PC-9 (cell line): ENCODE results near the gene ACSL5. TPM values are rescaled to one million over a fixed set of nuclear protein-coding genes. Genes with fewer than 3 reads are reported as not detected.
A peak's percentile ranks its signal among the peaks of the same experiment; 100 is the strongest.

Source experiments
- BruUV-seq: library from RNA; stranded (reverse); fragments of 400-500 nt; replicated peaks from 2 replicates; lab custom pipeline; 2021; lab: Mats Ljungman, UMichigan
- CTCF ChIA-PET: fragments of 300-600 bp; sonication (Branson Sonifier 250); formaldehyde crosslinking; loops from one replicate; lab custom pipeline; 2022; ENCODE audit warnings: antibody characterized with exemption; lab: Charles Lee
- POLR2A ChIA-PET: fragments of 300-600 bp; sonication (Branson Sonifier 250); formaldehyde crosslinking; loops from one replicate; lab custom pipeline; 2022; ENCODE audit warnings: antibody characterized with exemption; ENCODE audit not compliant: unreplicated experiment; lab: Charles Lee
- DNase-seq, 2 experiments: peaks; one replicate each; pipeline versions ENCODE4 v3.0.0 to v3.0.0-alpha.2; 2015 to 2022; ENCODE audit warnings: mixed read lengths in 1 of 2
- H2AFZ ChIP-seq: fragments of 200-600 bp; sonication (generic); 2 replicates; pipeline ENCODE4 v1.8.1; 2017; ENCODE audit warnings: antibody characterized with exemption
- H3F3A ChIP-seq: fragments of 200-600 bp; sonication (generic); 2 replicates; pipeline ENCODE4 v1.8.1; 2017; ENCODE audit warnings: antibody characterized with exemption, mild to moderate bottlenecking, low read depth; ENCODE audit not compliant: insufficient read depth
- H3K27ac ChIP-seq: fragments of 200-600 bp; sonication (generic); 2 replicates; pipeline ENCODE4 v1.6.1; 2016; ENCODE audit warnings: mixed run types
- H3K27me3 ChIP-seq: fragments of 200-600 bp; sonication (generic); 2 replicates; pipeline ENCODE4 v1.6.1; 2016; ENCODE audit warnings: low read depth, mixed run types; ENCODE audit not compliant: insufficient read depth
- H3K36me3 ChIP-seq: fragments of 200-600 bp; sonication (generic); 2 replicates; pipeline ENCODE4 v1.6.1; 2016; ENCODE audit warnings: low read depth, mixed run types
- H3K4me1 ChIP-seq: fragments of 200-600 bp; sonication (generic); replicated peaks from 2 replicates; pipeline ENCODE4 v1.6.1; 2016; ENCODE audit warnings: mixed run types; ENCODE audit not compliant: insufficient read depth
- H3K4me2 ChIP-seq: fragments of 200-600 bp; sonication (generic); 2 replicates; pipeline ENCODE4 v1.6.1; 2017; ENCODE audit warnings: mixed run types
- H3K4me3 ChIP-seq: fragments of 200-600 bp; sonication (generic); 2 replicates; pipeline ENCODE4 v1.6.1; 2016; ENCODE audit warnings: mixed run types
- H3K79me2 ChIP-seq: fragments of 200-600 bp; sonication (generic); 2 replicates; pipeline ENCODE4 v1.6.1; 2017; ENCODE audit warnings: low read depth, mixed run types
- H3K9me2 ChIP-seq: fragments of 200-600 bp; sonication (generic); 2 replicates; pipeline ENCODE4 v1.8.1; 2017; ENCODE audit warnings: mild to moderate bottlenecking; ENCODE audit not compliant: insufficient read depth
- H3K9me3 ChIP-seq: fragments of 200-600 bp; sonication (generic); 2 replicates; pipeline ENCODE4 v1.8.1; 2016; ENCODE audit warnings: low read depth; ENCODE audit not compliant: insufficient read depth
- H4K20me1 ChIP-seq: fragments of 200-600 bp; sonication (generic); 2 replicates; pipeline ENCODE4 v1.8.1; 2017; ENCODE audit not compliant: insufficient read depth
- EZH2 ChIP-seq: fragments of 200-600 bp; sonication (generic); IDR thresholded peaks from 2 replicates; pipeline ENCODE4 v1.8.0; 2017; ENCODE audit warnings: antibody characterized with exemption, low read depth
- intact Hi-C: fragments of 100-400 bp; cut with micrococcal nuclease; formaldehyde crosslinking; loops from one replicate; pipeline ENCODE4 v1.10.0; 2022; ENCODE audit not compliant: unreplicated experiment
- total RNA-seq: library from RNA; stranded (reverse); gene quantifications from 2 replicates; pipeline ENCODE4 v1.2.3, GENCODE V29; 2021
- TF ChIP-seq, protein P1 (sequence below): fragments of 200-600 bp; sonication (generic); conservative IDR thresholded peaks from 2 replicates; pipeline ENCODE4 v1.6.1; 2017; ENCODE audit warnings: mixed run types, antibody characterized with exemption, mild to moderate bottlenecking, moderate library complexity

The ACSL5 gene
- total RNA-seq, 1 experiment from 2014 or later: 21.4 TPM

DNA sequence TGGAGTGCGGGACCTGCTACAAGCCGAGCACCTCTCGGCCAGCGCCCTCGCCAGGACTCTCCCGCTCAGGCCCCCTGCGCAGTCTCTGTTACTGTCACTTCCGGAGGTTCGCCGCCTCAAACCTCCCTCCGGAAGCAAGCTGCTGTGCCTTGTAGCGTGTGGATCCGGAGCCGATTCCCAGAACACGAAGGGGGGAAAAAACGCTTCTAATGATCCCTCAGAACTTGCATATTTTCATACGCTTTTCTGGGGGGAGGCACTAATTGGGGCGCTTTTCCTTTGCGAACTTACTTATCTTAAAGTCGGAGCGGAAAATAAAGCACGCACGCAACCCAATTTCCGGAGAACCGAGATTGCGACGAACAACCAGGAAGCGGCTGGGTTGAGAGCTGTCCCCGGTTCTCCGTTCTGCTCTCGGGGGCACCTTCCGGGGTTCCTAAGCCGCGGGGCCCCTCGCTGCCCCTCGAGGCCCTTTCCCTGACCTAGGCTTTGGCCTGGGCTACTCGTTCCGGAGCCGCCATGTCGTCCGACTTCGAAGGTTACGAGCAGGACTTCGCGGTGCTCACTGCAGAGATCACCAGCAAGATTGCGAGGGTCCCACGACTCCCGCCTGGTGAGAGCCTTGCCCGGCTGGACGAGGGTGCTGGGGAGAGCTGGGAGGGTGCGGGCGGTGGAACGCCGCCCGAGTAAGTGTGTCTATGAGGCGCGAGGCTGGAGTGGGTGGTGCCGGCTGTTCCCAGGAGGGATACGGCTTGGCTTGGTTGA, 73.1 kb downstream of the ACSL5 start, which contains the start of the genes VTI1A and ZDHHC6:
VTI1A (plus strand) TSS at position 361 of the 765 bp plus-strand sequence; CDS start at position 520, 159 bp downstream.
ZDHHC6 (minus strand) TSS at position 60 of the 765 bp plus-strand sequence. CDS start 1,478 bp downstream, outside the sequence.
- Histone ChIP-seq H4K20me1 (no peaks in the 10 kb centered on the region), H3K27ac (peak within 1 kb of the TSS; percentile 81), H3K9me2 (no peaks in the 10 kb centered on the region), H3F3A (no peaks in the 10 kb centered on the region), H3K27me3 (no peaks in the 10 kb centered on the region), H2AFZ (peak within 1 kb of the TSS; percentile 93), H3K4me1 (peaks cover 7% of the 10 kb centered on the region), H3K79me2 (peaks cover 61% of the 10 kb centered on the region), H3K9me3 (no peaks in the 10 kb centered on the region), H3K36me3 (0 out of 2 replicates have a peak, but pooled peaks cover 9% of the 10 kb centered on the region), H3K4me2 (peak within 1 kb of the TSS; percentile 87), H3K4me3 (peak within 1 kb of the TSS; percentile 97)
- BruUV-seq: TSS peak; percentile 31
- intact Hi-C loops: loop anchor here (2.0 kb wide), 1 partner anchor 264 kb away; the partner anchor contains the start of gene GPAM
- TF ChIP-seq, protein P1, sequence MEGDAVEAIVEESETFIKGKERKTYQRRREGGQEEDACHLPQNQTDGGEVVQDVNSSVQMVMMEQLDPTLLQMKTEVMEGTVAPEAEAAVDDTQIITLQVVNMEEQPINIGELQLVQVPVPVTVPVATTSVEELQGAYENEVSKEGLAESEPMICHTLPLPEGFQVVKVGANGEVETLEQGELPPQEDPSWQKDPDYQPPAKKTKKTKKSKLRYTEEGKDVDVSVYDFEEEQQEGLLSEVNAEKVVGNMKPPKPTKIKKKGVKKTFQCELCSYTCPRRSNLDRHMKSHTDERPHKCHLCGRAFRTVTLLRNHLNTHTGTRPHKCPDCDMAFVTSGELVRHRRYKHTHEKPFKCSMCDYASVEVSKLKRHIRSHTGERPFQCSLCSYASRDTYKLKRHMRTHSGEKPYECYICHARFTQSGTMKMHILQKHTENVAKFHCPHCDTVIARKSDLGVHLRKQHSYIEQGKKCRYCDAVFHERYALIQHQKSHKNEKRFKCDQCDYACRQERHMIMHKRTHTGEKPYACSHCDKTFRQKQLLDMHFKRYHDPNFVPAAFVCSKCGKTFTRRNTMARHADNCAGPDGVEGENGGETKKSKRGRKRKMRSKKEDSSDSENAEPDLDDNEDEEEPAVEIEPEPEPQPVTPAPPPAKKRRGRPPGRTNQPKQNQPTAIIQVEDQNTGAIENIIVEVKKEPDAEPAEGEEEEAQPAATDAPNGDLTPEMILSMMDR: no peak
- no peak for TF ChIP-seq EZH2
- ChIA-PET CTCF (interaction anchor here (0.6 kb wide), 1 partner anchor 63 kb away, joined by 6 read pairs; no protein-coding TSS in a partner anchor), POLR2A (no interaction called here)
- peak; percentile 63 to 65 for DNase-seq

DNA sequence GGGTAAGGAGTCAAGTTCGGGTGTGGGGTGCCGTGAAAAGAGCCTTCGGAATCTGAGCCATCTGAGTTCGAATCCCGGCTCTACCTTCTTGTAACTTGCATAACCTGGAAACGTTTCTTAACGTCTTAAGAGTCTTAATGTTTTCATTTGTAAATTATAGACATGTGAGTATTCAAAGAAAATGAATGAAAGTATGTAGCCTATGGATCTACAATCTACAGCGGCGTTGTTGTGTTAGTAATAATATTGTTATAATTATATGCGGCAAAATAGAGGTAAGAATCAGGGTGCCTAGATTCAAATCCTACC, 73.7 kb downstream of the ACSL5 start:
- H4K20me1 ChIP-seq: no peaks in the 10 kb centered on the region
- H3K4me1 ChIP-seq: peaks cover 7% of the 10 kb centered on the region
- H3K4me3 ChIP-seq: peak overlapping the region; percentile 97
- ChIA-PET POLR2A (no interaction called here), CTCF (no interaction called here)
- H3K4me2 ChIP-seq: peak overlapping the region; percentile 87
- H3K27ac ChIP-seq: peak overlapping the region; percentile 81
- H3K9me3 ChIP-seq: no peaks in the 10 kb centered on the region
- no peak for DNase-seq
- H2AFZ ChIP-seq: peak overlapping the region; percentile 93
- peaks cover 61% of the 10 kb centered on the region for H3K79me2 ChIP-seq
- no peaks in the 10 kb centered on the region for H3F3A ChIP-seq
- TF ChIP-seq, protein P1: no peak
- TF ChIP-seq EZH2: no peak
- 0 out of 2 replicates have a peak, but pooled peaks cover 7% of the 10 kb centered on the region for H3K36me3 ChIP-seq
- BruUV-seq: no TSS peak
- no peaks in the 10 kb centered on the region for H3K27me3 ChIP-seq
- no peaks in the 10 kb centered on the region for H3K9me2 ChIP-seq
- intact Hi-C loops: loop anchor here (2.0 kb wide), 1 partner anchor 265 kb away; the partner anchor contains the start of gene GPAM

DNA sequence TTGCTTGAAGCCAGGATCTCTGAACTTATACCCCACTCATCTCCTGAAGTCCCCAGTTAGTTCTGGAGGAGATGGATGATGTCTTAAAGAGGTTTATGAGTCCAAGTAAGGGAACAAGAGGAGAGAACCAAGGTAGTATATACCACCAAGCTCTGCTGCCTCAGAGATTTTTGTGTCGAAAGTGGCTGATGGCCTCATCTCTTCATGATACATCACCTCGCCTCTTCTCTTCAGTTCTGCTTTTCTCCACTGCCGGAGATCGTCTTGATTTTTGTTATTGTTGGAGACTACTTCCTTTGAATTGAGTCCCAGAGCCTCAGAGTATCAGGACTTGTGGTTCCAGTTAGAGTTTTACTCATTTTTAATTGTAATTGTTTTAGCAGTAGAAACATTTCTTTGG, 75.0 kb downstream of the ACSL5 start:
- Histone ChIP-seq H3K79me2 (peaks cover 61% of the 10 kb centered on the region), H3K27me3 (no peaks in the 10 kb centered on the region), H3K9me3 (no peaks in the 10 kb centered on the region), H3K36me3 (0 out of 2 replicates have a peak, but pooled peaks cover 7% of the 10 kb centered on the region), H4K20me1 (no peaks in the 10 kb centered on the region), H3K4me3 (no peak overlapping the region), H3K9me2 (no peaks in the 10 kb centered on the region), H3K27ac (no peak overlapping the region), H3K4me2 (no peak overlapping the region), H2AFZ (no peak overlapping the region), H3F3A (no peaks in the 10 kb centered on the region), H3K4me1 (peaks cover 7% of the 10 kb centered on the region)
- no TSS peak for BruUV-seq
- DNase-seq: no peak
- ChIA-PET POLR2A (no interaction called here), CTCF (no interaction called here)
- intact Hi-C loops: no loop called here
- TF ChIP-seq, protein P1: no peak
- no peak for TF ChIP-seq EZH2
